Hepatocyte (in vitro differentiated cells): Measurements from ENCODE around the gene TIAL1.

Source experiments
- CTCF ChIP-seq: fragments of 200-600 bp; sonication (generic); IDR thresholded peaks from 2 replicates; pipeline ENCODE4 v1.5.1; 2016; ENCODE audit warnings: antibody characterized with exemption, mild to moderate bottlenecking; ENCODE audit not compliant: poor library complexity
- EZH2phosphoT487 ChIP-seq: fragments of 200-600 bp; sonication (generic); IDR thresholded peaks from one replicate; pipeline ENCODE4 v1.6.1; 2018; ENCODE audit warnings: antibody characterized with exemption, mild to moderate bottlenecking, low read depth, moderate library complexity; ENCODE audit not compliant: unreplicated experiment, severe bottlenecking

GRCh38 chr10:119562097-119562496 lies 34.7 kb downstream of the TIAL1 start:
- no peak for TF ChIP-seq CTCF
- no peak for TF ChIP-seq EZH2phosphoT487
